Stimulated activated CD4-positive, alpha-beta T cell treated with anti-CD3 and anti-CD28 coated beads, Interleukin-12 subunit alpha, Interleukin-12 subunit beta, amount 100 ng/mL, for 4 hours (primary cell): ENCODE data around the gene NOTCH4.

Experiments
- DNase-seq: peaks from one replicate; pipeline ENCODE4 v3.0.0-alpha.2; 2020

The NOTCH4 gene

GRCh38 chr6:32178547-32179440, 45.1 kb downstream of the NOTCH4 start:
- DNase-seq, result no peak

GRCh38 chr6:32177788-32178546, 45.9 kb downstream of the NOTCH4 start, which contains the start of gene RNF5:
Gene RNF5 (plus strand): TSS chr6:32178405. CDS start chr6:32178512, 107 bp downstream.
- peak; percentile 82 for DNase-seq

GRCh38 chr6:32177183-32177787, 46.6 kb downstream of the NOTCH4 start:
- DNase-seq, result no peak

GRCh38 chr6:32176476-32177182, 47.2 kb downstream of the NOTCH4 start:
- no peak for DNase-seq

GRCh38 chr6:32175711-32176475, 48.0 kb downstream of the NOTCH4 start, which contains the start of gene AGPAT1:
Gene AGPAT1 (minus strand): TSS chr6:32176084. CDS start chr6:32171496, 4,588 bp downstream.
- DNase-seq, result peak; percentile 98

- no peak for DNase-seq
Measured at GRCh38 chr6:32175322-32175710, 48.6 kb downstream of the NOTCH4 start.

GRCh38 chr6:32174416-32174815, 49.5 kb downstream of the NOTCH4 start:
- no peak for DNase-seq

GRCh38 chr6:32173051-32173727, 50.7 kb downstream of the NOTCH4 start:
- DNase-seq, result no peak

GRCh38 chr6:32171234-32171633, 52.6 kb downstream of the NOTCH4 start:
- no peak for DNase-seq

GRCh38 chr6:32170294-32170693, 53.6 kb downstream of the NOTCH4 start:
- DNase-seq, result no peak

GRCh38 chr6:32168807-32169591, 54.9 kb downstream of the NOTCH4 start:
- DNase-seq, result no peak

- no peak for DNase-seq
Measured at GRCh38 chr6:32168350-32168749, 55.5 kb downstream of the NOTCH4 start.

GRCh38 chr6:32167761-32168262, 56.1 kb downstream of the NOTCH4 start:
- DNase-seq, result no peak

- no peak for DNase-seq
Measured at GRCh38 chr6:32167154-32167760, 56.6 kb downstream of the NOTCH4 start.

GRCh38 chr6:32166411-32167061, 57.3 kb downstream of the NOTCH4 start:
- DNase-seq, result no peak

GRCh38 chr6:32164295-32164694, 59.6 kb downstream of the NOTCH4 start, which contains the start of gene EGFL8:
Gene EGFL8 (plus strand): TSS chr6:32164595. CDS start chr6:32166166, 1,571 bp downstream.
- no peak for DNase-seq

- DNase-seq, result no peak
Measured at GRCh38 chr6:32163559-32164258, 60.2 kb downstream of the NOTCH4 start.

GRCh38 chr6:32158052-32158451, 65.8 kb downstream of the NOTCH4 start:
- no peak for DNase-seq
